Measurements from ENCODE around the gene PCDHA10. TPM values are rescaled to one million over a fixed set of nuclear protein-coding genes. Genes with fewer than 3 reads are reported as not detected.

The PCDHA10 gene
- polyA plus RNA-seq, result 13.4 and 23.1 TPM in 2 replicates

DNA sequence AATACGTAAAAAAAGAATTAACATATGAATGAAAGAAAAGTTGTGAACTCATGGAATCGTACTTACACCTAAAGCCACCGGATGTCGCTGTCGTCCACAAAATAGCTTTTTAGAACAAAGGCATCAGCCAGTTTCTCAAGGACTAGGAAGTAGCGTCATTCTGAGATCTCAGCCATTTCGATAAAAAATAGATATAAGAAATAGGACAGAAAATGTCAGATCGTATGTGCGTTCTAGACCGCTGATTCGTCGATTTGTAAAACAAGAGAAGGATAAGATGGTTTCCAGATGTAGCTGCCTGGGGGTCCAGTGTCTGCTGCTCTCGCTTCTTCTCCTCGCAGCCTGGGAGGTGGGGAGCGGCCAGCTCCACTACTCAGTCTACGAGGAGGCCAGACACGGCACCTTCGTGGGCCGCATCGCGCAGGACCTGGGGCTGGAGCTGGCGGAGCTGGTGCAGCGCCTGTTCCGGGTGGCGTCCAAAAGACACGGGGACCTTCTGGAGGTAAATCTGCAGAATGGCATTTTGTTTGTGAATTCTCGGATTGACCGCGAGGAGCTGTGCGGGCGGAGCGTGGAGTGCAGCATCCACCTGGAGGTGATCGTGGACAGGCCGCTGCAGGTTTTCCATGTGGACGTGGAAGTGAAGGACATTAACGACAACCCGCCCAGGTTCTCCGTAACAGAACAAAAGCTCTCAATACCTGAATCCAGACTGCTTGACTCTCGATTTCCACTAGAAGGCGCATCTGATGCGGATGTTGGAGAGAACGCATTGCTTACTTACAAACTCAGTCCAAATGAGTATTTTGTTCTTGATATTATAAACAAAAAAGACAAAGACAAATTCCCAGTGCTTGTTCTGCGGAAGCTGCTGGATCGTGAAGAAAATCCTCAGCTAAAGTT, at the start of gene PCDHA10:
Gene PCDHA10 (plus strand): TSS at position 126 of the 903 bp plus-strand sequence. CDS start 152 bp downstream, at position 278.

GRCh38 chr5:140806834-140807775, 48.6 kb upstream of the PCDHA10 start, which contains the start of gene PCDHA4:
Gene PCDHA4 (plus strand): TSS chr5:140807068.

GRCh38 chr5:140821375-140822280, 34.1 kb upstream of the PCDHA10 start, which contains the start of gene PCDHA5:
Gene PCDHA5 (plus strand): TSS chr5:140821613.

GRCh38 chr5:140827704-140828361, 27.9 kb upstream of the PCDHA10 start, which contains the start of gene PCDHA6:
Gene PCDHA6 (plus strand): TSS chr5:140827960. CDS start chr5:140828092, 132 bp downstream.

DNA sequence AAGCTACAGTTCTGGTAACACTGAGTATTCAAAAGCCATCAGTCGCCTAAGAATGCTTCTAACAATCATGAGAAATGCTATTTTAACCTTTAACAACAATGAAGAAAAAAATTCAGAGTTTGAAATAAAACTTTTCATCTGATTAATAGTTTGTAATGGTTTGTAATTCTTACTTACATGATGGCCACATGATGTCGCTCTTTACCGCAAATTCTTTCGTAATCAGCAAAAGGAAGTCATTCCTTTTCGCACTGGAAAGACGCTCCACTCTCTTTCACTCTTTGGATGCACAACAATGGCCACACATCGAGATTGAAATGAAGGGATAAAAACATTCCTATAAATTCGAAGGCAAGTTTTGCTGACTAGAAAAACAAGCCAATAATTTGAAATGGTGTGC, 21.7 kb upstream of the PCDHA10 start, which contains the start of gene PCDHA7:
Gene PCDHA7 (plus strand): TSS at position 277 of the 400 bp plus-strand sequence. CDS start 115 bp downstream, at position 392.

DNA sequence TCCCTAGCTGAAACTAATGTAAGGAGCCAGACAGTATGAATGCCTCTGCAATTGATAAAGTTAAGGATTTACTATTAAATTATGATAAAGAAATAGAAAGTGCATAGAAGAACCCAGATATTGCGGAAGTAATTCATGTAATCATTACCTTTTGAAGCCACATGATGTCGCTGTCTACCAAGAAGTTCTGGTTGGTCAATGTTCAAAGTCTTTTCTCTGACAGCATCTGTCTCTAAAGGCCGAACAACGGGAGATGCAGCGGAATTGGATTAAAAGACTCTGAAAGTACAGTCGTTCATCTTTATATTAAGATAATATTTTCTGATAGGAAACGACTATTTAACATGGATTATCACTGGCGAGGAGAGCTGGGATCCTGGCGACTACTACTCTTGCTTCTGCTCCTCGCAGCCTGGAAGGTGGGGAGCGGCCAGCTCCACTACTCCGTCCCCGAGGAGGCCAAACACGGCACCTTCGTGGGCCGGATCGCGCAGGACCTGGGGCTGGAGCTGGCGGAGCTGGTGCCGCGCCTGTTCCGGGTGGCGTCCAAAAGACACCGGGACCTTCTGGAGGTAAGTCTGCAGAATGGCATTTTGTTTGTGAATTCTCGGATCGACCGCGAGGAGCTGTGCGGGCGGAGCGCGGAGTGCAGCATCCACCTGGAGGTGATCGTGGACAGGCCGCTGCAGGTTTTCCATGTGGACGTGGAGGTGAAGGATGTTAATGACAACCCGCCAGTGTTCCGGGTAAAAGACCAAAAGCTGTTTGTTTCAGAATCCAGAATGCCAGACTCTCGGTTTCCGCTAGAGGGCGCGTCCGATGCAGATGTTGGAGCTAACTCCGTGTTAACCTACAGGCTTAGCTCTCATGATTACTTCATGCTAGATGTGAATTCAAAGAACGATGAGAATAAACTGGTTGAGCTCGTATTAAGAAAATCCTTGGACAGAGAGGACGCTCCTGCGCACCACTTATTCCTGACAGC, 14.4 kb upstream of the PCDHA10 start, which contains the start of gene PCDHA8:
Gene PCDHA8 (plus strand): TSS at position 210 of the 985 bp plus-strand sequence. CDS start 135 bp downstream, at position 345.

DNA sequence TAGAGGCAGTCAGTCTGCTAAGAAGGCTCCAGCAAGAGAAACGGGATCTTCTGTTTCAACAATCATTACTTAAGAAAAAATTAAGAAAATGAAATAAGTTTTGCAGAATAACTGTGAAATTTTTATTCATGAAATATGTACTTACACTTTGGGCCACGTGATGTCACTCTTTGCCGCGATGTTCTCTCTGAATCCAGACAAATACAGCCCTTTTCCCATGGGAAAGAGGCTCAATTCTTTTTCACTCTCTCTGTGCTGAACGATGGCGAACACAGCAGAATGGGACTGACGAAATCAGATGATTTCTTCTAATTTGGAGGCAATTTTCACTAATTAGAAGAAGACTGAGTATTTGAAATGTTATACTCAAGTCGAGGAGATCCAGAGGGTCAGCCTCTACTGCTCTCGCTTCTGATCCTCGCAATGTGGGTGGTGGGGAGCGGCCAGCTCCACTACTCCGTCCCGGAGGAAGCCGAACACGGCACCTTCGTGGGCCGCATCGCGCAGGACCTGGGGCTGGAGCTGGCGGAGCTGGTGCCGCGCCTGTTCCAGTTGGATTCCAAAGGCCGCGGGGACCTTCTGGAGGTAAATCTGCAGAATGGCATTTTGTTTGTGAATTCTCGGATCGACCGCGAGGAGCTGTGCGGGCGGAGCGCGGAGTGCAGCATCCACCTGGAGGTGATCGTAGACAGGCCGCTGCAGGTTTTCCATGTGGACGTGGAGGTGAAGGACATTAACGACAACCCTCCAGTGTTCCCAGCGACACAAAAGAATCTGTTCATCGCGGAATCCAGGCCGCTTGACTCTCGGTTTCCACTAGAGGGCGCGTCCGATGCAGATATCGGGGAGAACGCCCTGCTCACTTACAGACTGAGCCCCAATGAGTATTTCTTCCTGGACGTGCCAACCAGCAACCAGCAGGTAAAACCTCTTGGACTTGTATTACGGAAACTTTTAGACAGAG, 7.3 kb upstream of the PCDHA10 start, which contains the start of gene PCDHA9:
Gene PCDHA9 (plus strand): TSS at position 244 of the 964 bp plus-strand sequence. CDS start 114 bp downstream, at position 358.

GRCh38 chr5:140868721-140869554, 13.2 kb downstream of the PCDHA10 start, which contains the start of gene PCDHA11:
Gene PCDHA11 (plus strand): TSS chr5:140868957. CDS start chr5:140869104, 147 bp downstream.

DNA sequence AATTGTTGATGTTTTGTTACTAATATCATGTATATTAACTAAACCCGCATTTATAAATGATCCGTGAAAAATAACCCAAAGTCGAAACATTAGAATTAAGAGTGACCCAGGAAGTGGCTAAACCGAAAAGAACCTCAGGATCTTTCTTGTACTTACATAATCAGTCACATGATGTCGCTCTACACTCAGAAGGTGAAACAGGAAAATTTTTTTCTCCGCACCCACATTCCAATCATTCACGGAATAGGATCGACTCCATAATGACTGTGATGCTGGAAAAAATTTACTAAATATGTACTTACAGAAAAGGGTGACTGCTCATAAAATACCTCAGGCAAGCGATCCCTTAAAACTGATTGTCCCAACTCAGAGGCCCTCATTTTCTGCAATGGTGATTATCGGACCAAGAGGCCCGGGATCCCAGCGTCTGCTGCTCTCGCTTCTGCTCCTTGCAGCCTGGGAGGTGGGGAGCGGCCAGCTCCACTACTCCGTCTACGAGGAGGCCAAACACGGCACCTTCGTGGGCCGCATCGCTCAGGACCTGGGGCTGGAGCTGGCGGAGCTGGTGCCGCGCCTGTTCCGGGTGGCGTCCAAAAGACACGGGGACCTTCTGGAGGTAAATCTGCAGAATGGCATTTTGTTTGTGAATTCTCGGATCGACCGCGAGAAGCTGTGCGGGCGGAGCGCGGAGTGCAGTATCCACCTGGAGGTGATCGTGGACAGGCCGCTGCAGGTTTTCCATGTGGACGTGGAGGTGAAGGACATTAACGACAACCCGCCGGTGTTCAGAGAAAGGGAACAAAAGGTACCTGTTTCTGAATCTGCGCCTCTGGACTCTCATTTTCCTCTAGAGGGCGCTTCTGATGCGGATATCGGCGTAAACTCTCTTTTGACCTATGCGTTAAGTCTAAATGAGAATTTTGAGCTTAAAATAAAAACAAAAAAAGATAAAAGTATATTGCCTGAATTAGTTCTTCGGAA, 19.7 kb downstream of the PCDHA10 start, which contains the start of gene PCDHA12:
Gene PCDHA12 (plus strand): TSS at position 224 of the 981 bp plus-strand sequence. CDS start 165 bp downstream, at position 389.

GRCh38 chr5:140881889-140882590, 26.3 kb downstream of the PCDHA10 start, which contains the start of gene PCDHA13:
Gene PCDHA13 (plus strand): TSS chr5:140882124. CDS start chr5:140882269, 145 bp downstream.

Other genes with a start within 250 kb of the PCDHA10 start
- gene CD14, start 222.7 kb upstream of the PCDHA10 start, polyA plus RNA-seq, result 3.2 and 5.5 TPM in 2 replicates
- 0.35 TPM in 1 of 2 replicates, not detected in the other for gene TMCO6, start 216.4 kb upstream of the PCDHA10 start, polyA plus RNA-seq
- gene NDUFA2, start 208.3 kb upstream of the PCDHA10 start, polyA plus RNA-seq, result 580 and 589 TPM in 2 replicates
- 95.1 and 132 TPM in 2 replicates for gene IK, start 208.1 kb upstream of the PCDHA10 start, polyA plus RNA-seq
- gene WDR55, start 191.0 kb upstream of the PCDHA10 start, polyA plus RNA-seq, result 5.1 and 5.7 TPM in 2 replicates
- not detected in 2 replicates for gene DND1, start 182.3 kb upstream of the PCDHA10 start, polyA plus RNA-seq
- 68.3 and 76.9 TPM in 2 replicates for gene HARS1, start 164.5 kb upstream of the PCDHA10 start, polyA plus RNA-seq
- 9.2 and 12.1 TPM in 2 replicates for gene HARS2, start 164.4 kb upstream of the PCDHA10 start, polyA plus RNA-seq
- 44.8 and 45.9 TPM in 2 replicates for gene ZMAT2, start 155.4 kb upstream of the PCDHA10 start, polyA plus RNA-seq
- 5.3 and 10.1 TPM in 2 replicates for gene PCDHA1, start 69.8 kb upstream of the PCDHA10 start, polyA plus RNA-seq
- gene PCDHA2, start 61.0 kb upstream of the PCDHA10 start, polyA plus RNA-seq, result not detected in 2 replicates
- 3.8 TPM in 1 of 2 replicates, not detected in the other for gene PCDHA3, start 54.8 kb upstream of the PCDHA10 start, polyA plus RNA-seq
- 0.62 and 10.7 TPM in 2 replicates for gene PCDHA4, start 48.8 kb upstream of the PCDHA10 start, polyA plus RNA-seq
- 1.5 and 6.3 TPM in 2 replicates for gene PCDHA5, start 34.3 kb upstream of the PCDHA10 start, polyA plus RNA-seq
- gene PCDHA6, start 27.9 kb upstream of the PCDHA10 start, polyA plus RNA-seq, result 4.0 and 5.4 TPM in 2 replicates
- 0.39 and 0.71 TPM in 2 replicates for gene PCDHA7, start 21.6 kb upstream of the PCDHA10 start, polyA plus RNA-seq
- gene PCDHA8, start 14.7 kb upstream of the PCDHA10 start, polyA plus RNA-seq, result 1.4 TPM in 1 of 2 replicates, not detected in the other
- gene PCDHA9, start 7.5 kb upstream of the PCDHA10 start, polyA plus RNA-seq, result 0.07 and 0.16 TPM in 2 replicates
- 2.2 and 2.8 TPM in 2 replicates for gene PCDHA11, start 13.1 kb downstream of the PCDHA10 start, polyA plus RNA-seq
- 1.1 and 1.2 TPM in 2 replicates for gene PCDHA12, start 19.4 kb downstream of the PCDHA10 start, polyA plus RNA-seq
- gene PCDHA13, start 26.2 kb downstream of the PCDHA10 start, polyA plus RNA-seq, result 12.7 and 31.9 TPM in 2 replicates
- gene PCDHAC1, start 70.4 kb downstream of the PCDHA10 start, polyA plus RNA-seq, result 11.6 and 30.0 TPM in 2 replicates
- gene PCDHAC2, start 110.6 kb downstream of the PCDHA10 start, polyA plus RNA-seq, result 22.6 and 36.9 TPM in 2 replicates
- not detected in 2 replicates for gene PCDHB1, start 195.5 kb downstream of the PCDHA10 start, polyA plus RNA-seq
- 4.7 and 8.3 TPM in 2 replicates for gene PCDHB2, start 238.7 kb downstream of the PCDHA10 start, polyA plus RNA-seq
- 3.7 and 7.5 TPM in 2 replicates for gene PCDHB3, start 244.6 kb downstream of the PCDHA10 start, polyA plus RNA-seq